ENCODE measurements around the gene IRF1. TPM values are rescaled to one million over a fixed set of nuclear protein-coding genes. Genes with fewer than 3 reads are reported as not detected.
"Not testable (repeated sequence)": the region's sequence is repeated elsewhere in the genome, so short reads cannot be mapped to it uniquely, and the experiment has no call there.

Gene IRF1
- total and polyA plus RNA-seq, 2 donors, result 34.7 to 47.7 TPM

DNA sequence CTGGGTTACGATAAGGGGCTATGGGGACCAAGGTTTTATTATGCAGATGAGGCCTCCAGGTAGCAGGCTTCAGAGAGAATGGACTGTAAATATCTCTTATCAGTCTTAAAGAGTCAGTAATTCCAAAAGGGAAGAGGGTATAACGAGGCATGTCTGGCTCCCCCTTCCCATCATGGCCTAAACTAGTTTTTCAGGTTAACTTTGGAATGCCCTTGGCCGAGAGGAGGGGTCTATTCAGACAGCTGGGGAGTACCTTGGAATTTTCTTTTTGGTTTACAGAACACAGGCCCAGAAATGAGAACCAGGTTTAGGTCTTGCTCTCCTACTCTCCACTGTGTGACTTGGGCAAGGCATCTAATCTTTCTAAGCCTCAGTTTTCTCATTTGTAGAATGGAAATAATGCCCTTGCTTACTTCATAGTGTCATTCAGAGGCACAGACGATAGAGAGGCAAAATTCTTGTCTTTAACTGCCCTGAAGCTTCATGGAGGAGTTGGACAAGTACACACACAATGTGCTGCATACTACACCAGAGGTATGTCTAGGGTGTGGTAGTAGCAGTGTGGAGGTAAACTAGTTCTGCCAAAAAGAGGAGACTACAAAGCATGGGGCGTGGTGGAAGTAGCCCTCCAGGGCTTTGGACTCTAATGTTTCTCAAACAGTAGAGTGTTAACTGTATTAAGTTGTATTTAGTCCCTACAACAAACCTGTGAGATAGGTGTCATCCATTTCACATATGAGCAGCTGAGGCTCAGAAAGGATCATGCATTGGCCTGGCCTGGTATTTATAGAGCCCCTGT is 45.5 kb downstream of the IRF1 start:
- Histone ChIP-seq H3K4me3 (ENCODE audit: low read length in 2 of 2) (no peak overlapping the region), H3K36me3 (ENCODE audit: control insufficient read depth in 2 of 2, insufficient read depth in 2 of 2, low read length in 1 of 2) (peaks cover 5 to 24% of the 10 kb centered on the region in 2 donors), H3K9me3 (ENCODE audit: control insufficient read depth in 2 of 2, insufficient read depth in 1 of 2, low read length in 1 of 2) (no peaks in the 10 kb centered on the region), H3K27ac (ENCODE audit: low read depth in 1 of 2, low read length in 1 of 2) (peak overlapping the region; percentile 50 to 74), H3K27me3 (ENCODE audit: control insufficient read depth in 2 of 2, insufficient read depth in 1 of 2, low read length in 1 of 2) (no peaks in the 10 kb centered on the region), H3K4me1 (ENCODE audit: control insufficient read depth in 2 of 2, insufficient read depth in 2 of 2, low read length in 2 of 2) (peaks cover 53 to 90% of the 10 kb centered on the region in 2 donors)
- WGBS, result 94% methylated on average over 5 of the region's 5 CpGs
- no peak for DNase-seq (ENCODE audit: low read depth in 6 of 9, low spot score in 9 of 9)

DNA sequence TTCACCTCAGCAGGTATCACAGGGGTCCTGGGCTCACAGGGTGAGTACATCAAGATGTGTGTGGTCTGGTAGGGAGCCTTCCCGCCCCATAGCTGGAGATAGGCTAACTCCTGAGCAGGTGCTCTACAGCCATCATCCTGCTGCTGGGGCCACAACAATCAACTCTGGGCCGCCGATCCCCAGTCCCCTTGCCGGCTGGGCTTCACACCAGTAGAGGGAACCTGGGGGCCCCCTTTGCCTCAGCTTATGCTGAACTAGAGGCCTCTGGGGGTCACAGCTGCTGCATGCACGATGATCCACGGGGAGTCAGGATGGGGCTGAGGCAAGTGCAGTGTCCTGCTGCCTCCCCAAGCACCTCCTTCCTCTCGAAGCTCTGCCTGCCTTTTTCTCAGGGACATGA is 46.5 kb downstream of the IRF1 start:
- H3K27ac ChIP-seq (ENCODE audit: low read depth in 1 of 2, low read length in 1 of 2), result peak overlapping the region; percentile 33 to 74

DNA sequence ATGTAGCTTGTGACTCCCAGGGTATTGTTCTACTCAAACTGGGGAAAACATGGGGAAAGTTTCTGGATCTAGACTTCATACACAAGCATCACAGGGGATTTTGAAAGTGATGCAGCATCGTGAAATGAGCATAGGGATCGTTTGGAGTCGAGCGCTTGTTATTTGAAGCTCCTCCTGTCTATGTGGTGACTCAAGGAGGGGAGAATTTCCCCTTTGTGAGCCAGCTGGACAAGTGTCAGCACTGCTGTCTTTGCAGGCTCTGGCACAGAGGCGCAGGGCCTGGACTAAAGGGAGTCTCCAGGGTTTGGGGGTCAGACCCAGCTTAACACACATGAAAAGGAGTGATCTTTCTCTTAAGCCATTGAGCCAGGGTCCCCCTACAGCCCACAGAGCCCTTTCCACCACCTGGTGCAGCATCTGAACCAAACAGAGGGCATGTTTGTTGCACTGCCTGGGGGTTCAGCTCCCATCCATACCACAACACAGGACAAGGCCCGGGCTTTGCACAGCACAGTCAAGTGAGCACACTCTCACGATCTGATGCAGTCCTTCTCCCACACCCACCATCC is 51.0 kb downstream of the IRF1 start:
- H3K36me3 ChIP-seq (ENCODE audit: control insufficient read depth in 2 of 2, insufficient read depth in 2 of 2, low read length in 1 of 2), result peaks cover 0 to 18% of the 10 kb centered on the region in 2 donors
- H3K27ac ChIP-seq (ENCODE audit: low read depth in 1 of 2, low read length in 1 of 2), result peak overlapping the region; percentile 78 to 86
- H3K4me1 ChIP-seq (ENCODE audit: control insufficient read depth in 2 of 2, insufficient read depth in 2 of 2, low read length in 2 of 2), result peaks cover 63 to 96% of the 10 kb centered on the region in 2 donors
- H3K4me3 ChIP-seq (ENCODE audit: low read length in 2 of 2), result no peak overlapping the region
- WGBS, result 36% methylated on average over 7 of the region's 7 CpGs
- no peaks in the 10 kb centered on the region for H3K27me3 ChIP-seq (ENCODE audit: control insufficient read depth in 2 of 2, insufficient read depth in 1 of 2, low read length in 1 of 2)
- H3K9me3 ChIP-seq (ENCODE audit: control insufficient read depth in 2 of 2, insufficient read depth in 1 of 2, low read length in 1 of 2), result no peaks in the 10 kb centered on the region
- peak in 3 of 9 donors; percentile 67 to 83 (median 71) for DNase-seq (ENCODE audit: low read depth in 6 of 9, low spot score in 9 of 9)

More for the DNA sequence above, 46.5 kb downstream of the IRF1 start:
- Histone ChIP-seq H3K4me3 (ENCODE audit: low read length in 2 of 2) (no peak overlapping the region), H3K9me3 (ENCODE audit: control insufficient read depth in 2 of 2, insufficient read depth in 1 of 2, low read length in 1 of 2) (no peaks in the 10 kb centered on the region), H3K4me1 (ENCODE audit: control insufficient read depth in 2 of 2, insufficient read depth in 2 of 2, low read length in 2 of 2) (peaks cover 61 to 92% of the 10 kb centered on the region in 2 donors), H3K36me3 (ENCODE audit: control insufficient read depth in 2 of 2, insufficient read depth in 2 of 2, low read length in 1 of 2) (peaks cover 0 to 18% of the 10 kb centered on the region in 2 donors), H3K27me3 (ENCODE audit: control insufficient read depth in 2 of 2, insufficient read depth in 1 of 2, low read length in 1 of 2) (no peaks in the 10 kb centered on the region)
- 15% methylated on average over 7 of the region's 7 CpGs for WGBS
- DNase-seq (ENCODE audit: low read depth in 6 of 9, low spot score in 9 of 9), result peak in 1 of 9 donors; percentile 63

DNA sequence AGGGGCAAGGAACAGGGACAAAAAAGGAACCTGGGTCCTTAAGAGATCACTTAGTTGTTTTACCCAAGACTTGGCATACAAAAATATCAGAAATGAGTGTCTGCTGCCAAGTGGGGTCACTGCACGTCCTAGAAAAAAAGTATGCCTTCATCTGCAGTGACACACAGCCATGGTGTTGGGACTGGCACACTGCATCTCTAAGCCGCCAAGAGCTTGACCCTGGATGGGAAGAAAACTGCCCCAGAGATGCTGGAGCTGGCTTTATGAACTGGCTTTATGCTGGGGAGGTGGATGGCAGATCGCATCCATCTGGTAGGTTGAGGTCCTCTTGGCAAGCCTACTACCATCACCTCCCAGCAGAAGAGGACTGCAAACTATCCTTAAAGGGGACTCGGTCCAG is 51.7 kb downstream of the IRF1 start:
- Histone ChIP-seq H3K4me3 (ENCODE audit: low read length in 2 of 2) (no peak overlapping the region), H3K9me3 (ENCODE audit: control insufficient read depth in 2 of 2, insufficient read depth in 1 of 2, low read length in 1 of 2) (no peaks in the 10 kb centered on the region), H3K4me1 (ENCODE audit: control insufficient read depth in 2 of 2, insufficient read depth in 2 of 2, low read length in 2 of 2) (peaks cover 58 to 94% of the 10 kb centered on the region in 2 donors), H3K36me3 (ENCODE audit: control insufficient read depth in 2 of 2, insufficient read depth in 2 of 2, low read length in 1 of 2) (peaks cover 0 to 15% of the 10 kb centered on the region in 2 donors), H3K27me3 (ENCODE audit: control insufficient read depth in 2 of 2, insufficient read depth in 1 of 2, low read length in 1 of 2) (no peaks in the 10 kb centered on the region), H3K27ac (ENCODE audit: low read depth in 1 of 2, low read length in 1 of 2) (peak overlapping the region; percentile 46 to 86)
- 85% methylated on average over 4 of the region's 4 CpGs for WGBS
- DNase-seq (ENCODE audit: low read depth in 6 of 9, low spot score in 9 of 9), result no peak

DNA sequence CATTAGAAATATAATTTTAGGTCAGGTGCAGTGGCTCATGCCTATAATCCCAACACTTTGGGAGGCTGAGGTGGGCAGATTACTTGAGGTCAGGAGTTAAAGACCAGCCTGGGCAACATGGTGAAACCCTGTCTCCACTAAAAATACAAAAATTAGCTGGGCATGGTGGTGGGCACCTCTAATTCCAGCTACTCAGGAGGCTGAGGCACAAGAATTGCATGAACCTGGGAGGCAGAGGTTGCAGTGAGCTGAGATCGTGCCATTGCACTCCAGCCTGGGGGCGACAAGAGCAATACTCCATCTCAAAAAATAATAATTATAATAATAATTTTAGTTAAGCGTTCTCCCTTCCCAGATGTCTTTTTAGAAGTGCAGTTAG is 52.3 kb downstream of the IRF1 start:
- WGBS, result 99% methylated on average over 3 of the region's 3 CpGs
- Histone ChIP-seq H3K27ac (ENCODE audit: low read depth in 1 of 2, low read length in 1 of 2) (peak overlapping the region; percentile 86 to 87), H3K4me1 (ENCODE audit: control insufficient read depth in 2 of 2, insufficient read depth in 2 of 2, low read length in 2 of 2) (peaks cover 56 to 87% of the 10 kb centered on the region in 2 donors)

DNA sequence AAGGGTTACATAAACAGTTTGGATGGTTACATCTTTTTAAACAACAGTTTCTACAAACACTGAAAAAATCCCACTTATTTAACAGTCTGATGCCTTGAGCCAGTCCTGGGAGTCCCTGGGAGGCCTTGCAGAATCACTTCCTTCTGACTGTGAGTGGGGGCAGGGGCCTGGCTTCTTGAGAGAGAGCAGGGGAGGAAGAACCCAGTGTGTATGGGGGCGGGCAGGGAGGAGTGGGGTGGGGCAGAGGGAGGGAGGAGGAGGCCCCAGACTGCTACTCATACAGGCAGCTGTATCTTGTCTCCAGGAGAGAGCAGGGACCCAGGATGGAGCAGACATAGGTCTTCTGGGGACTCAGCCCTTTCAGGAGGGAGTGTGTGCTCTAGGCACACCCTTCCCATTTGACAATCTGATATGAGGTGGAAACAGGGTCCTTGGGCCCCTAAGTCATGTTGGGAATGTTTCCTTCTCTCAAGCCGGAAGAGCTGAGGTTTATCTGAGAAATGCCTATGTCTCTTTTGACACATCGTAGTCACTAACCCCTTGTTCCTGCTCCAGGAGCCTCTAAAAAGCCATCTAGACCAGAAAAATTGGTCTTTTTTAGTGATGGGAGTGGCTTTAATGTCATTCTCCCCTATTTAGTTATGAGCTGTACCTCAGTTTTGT is 52.8 kb downstream of the IRF1 start:
- peak overlapping the region in 1 of 2 donors; percentile 11 for H3K4me3 ChIP-seq (ENCODE audit: low read length in 2 of 2)
- peak in 7 of 9 donors; percentile 72 to 94 (median 85) for DNase-seq (ENCODE audit: low read depth in 6 of 9, low spot score in 9 of 9)
- 25% methylated on average over 3 of the region's 3 CpGs for WGBS
- H3K27me3 ChIP-seq (ENCODE audit: control insufficient read depth in 2 of 2, insufficient read depth in 1 of 2, low read length in 1 of 2), result no peaks in the 10 kb centered on the region
- H3K4me1 ChIP-seq (ENCODE audit: control insufficient read depth in 2 of 2, insufficient read depth in 2 of 2, low read length in 2 of 2), result peaks cover 56 to 85% of the 10 kb centered on the region in 2 donors
- H3K36me3 ChIP-seq (ENCODE audit: control insufficient read depth in 2 of 2, insufficient read depth in 2 of 2, low read length in 1 of 2), result peaks cover 2 to 16% of the 10 kb centered on the region in 2 donors
- peak overlapping the region; percentile 86 to 87 for H3K27ac ChIP-seq (ENCODE audit: low read depth in 1 of 2, low read length in 1 of 2)
- H3K9me3 ChIP-seq (ENCODE audit: control insufficient read depth in 2 of 2, insufficient read depth in 1 of 2, low read length in 1 of 2), result no peaks in the 10 kb centered on the region

More for the DNA sequence above, 52.3 kb downstream of the IRF1 start:
- not testable (repeated sequence) for H3K4me3 ChIP-seq (ENCODE audit: low read length in 2 of 2); H3K9me3 ChIP-seq (ENCODE audit: control insufficient read depth in 2 of 2, insufficient read depth in 1 of 2, low read length in 1 of 2); DNase-seq (ENCODE audit: low read depth in 6 of 9, low spot score in 9 of 9); H3K27me3 ChIP-seq (ENCODE audit: control insufficient read depth in 2 of 2, insufficient read depth in 1 of 2, low read length in 1 of 2)
- H3K36me3 ChIP-seq (ENCODE audit: control insufficient read depth in 2 of 2, insufficient read depth in 2 of 2, low read length in 1 of 2), result peaks cover 0 to 11% of the 10 kb centered on the region in 2 donors

DNA sequence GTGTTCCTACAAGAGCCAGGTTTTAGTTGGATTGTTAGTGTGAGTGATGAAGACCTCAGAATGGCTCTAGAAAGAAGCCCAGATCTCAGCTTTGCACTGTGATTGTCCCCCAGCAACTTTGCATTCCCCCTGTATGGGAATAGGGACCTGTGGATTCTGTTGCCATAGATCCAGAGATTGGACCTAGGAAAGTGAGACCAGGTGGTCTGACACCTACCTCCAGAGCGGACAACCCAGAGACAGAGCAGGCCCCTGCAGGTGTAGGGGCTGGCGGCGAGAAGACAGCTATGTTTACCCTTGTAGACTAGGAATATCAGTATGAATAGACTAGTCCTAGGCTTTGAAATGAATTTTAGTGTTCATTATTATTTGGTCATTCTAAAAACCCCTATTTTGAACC is 53.6 kb downstream of the IRF1 start:
- Histone ChIP-seq H3K27me3 (ENCODE audit: control insufficient read depth in 2 of 2, insufficient read depth in 1 of 2, low read length in 1 of 2) (no peaks in the 10 kb centered on the region), H3K9me3 (ENCODE audit: control insufficient read depth in 2 of 2, insufficient read depth in 1 of 2, low read length in 1 of 2) (no peaks in the 10 kb centered on the region), H3K4me3 (ENCODE audit: low read length in 2 of 2) (no peak overlapping the region), H3K27ac (ENCODE audit: low read depth in 1 of 2, low read length in 1 of 2) (peak overlapping the region; percentile 80 to 86), H3K36me3 (ENCODE audit: control insufficient read depth in 2 of 2, insufficient read depth in 2 of 2, low read length in 1 of 2) (peaks cover 2 to 22% of the 10 kb centered on the region in 2 donors), H3K4me1 (ENCODE audit: control insufficient read depth in 2 of 2, insufficient read depth in 2 of 2, low read length in 2 of 2) (peaks cover 52 to 83% of the 10 kb centered on the region in 2 donors)
- DNase-seq (ENCODE audit: low read depth in 6 of 9, low spot score in 9 of 9), result no peak
- 92% methylated on average over 3 of the region's 3 CpGs for WGBS

DNA sequence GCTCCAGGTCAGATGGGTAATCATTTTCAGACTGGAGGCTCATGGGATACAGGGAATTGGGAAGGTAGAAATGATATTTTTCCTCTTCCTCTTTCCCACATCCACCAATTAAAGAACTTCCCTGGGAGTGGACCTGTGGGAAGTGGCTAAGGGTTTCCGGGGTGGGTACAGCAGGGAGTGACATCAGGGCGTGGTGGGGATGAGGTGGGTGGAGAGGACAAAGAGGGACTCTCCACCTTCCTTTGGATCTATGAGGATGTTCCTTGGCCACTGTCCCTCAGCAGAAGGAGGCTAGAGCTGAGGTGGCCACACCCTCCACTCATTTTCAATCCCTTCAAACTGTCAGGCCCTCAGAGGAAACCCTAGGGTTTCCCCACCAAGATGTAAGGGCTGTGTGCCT is 54.7 kb downstream of the IRF1 start:
- Histone ChIP-seq H3K4me1 (ENCODE audit: control insufficient read depth in 2 of 2, insufficient read depth in 2 of 2, low read length in 2 of 2) (peaks cover 49 to 82% of the 10 kb centered on the region in 2 donors), H3K27ac (ENCODE audit: low read depth in 1 of 2, low read length in 1 of 2) (peak overlapping the region in 1 of 2 donors; percentile 13), H3K36me3 (ENCODE audit: control insufficient read depth in 2 of 2, insufficient read depth in 2 of 2, low read length in 1 of 2) (peaks cover 2 to 25% of the 10 kb centered on the region in 2 donors), H3K27me3 (ENCODE audit: control insufficient read depth in 2 of 2, insufficient read depth in 1 of 2, low read length in 1 of 2) (no peaks in the 10 kb centered on the region), H3K9me3 (ENCODE audit: control insufficient read depth in 2 of 2, insufficient read depth in 1 of 2, low read length in 1 of 2) (no peaks in the 10 kb centered on the region), H3K4me3 (ENCODE audit: low read length in 2 of 2) (no peak overlapping the region)
- 87% methylated on average over 2 of the region's 2 CpGs for WGBS
- peak in 1 of 9 donors; percentile 13 for DNase-seq (ENCODE audit: low read depth in 6 of 9, low spot score in 9 of 9)

DNA sequence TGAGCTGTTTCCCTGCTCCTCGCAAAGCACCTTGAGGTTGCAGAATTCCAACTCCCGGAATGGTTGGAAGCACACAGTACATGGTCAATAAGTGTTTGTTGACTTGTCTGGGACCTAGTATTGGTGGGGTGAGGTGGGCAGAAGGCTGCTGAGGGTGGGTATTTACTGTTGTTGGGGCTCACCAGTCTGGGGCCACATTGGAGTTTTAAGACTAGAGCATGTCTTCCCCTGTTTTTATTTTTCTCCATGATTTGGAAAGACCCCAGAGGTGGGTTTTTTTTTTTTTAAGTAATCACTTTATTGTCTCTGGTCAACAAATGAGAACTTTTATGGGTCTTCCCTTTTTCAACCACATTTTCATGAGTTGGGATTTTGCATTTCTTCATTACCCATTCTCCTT is 55.1 kb downstream of the IRF1 start:
- WGBS, result 100% methylated on average over 2 of the region's 2 CpGs
- Histone ChIP-seq H3K27me3 (ENCODE audit: control insufficient read depth in 2 of 2, insufficient read depth in 1 of 2, low read length in 1 of 2) (no peaks in the 10 kb centered on the region), H3K4me1 (ENCODE audit: control insufficient read depth in 2 of 2, insufficient read depth in 2 of 2, low read length in 2 of 2) (peaks cover 47 to 84% of the 10 kb centered on the region in 2 donors), H3K4me3 (ENCODE audit: low read length in 2 of 2) (no peak overlapping the region), H3K9me3 (ENCODE audit: control insufficient read depth in 2 of 2, insufficient read depth in 1 of 2, low read length in 1 of 2) (no peaks in the 10 kb centered on the region), H3K36me3 (ENCODE audit: control insufficient read depth in 2 of 2, insufficient read depth in 2 of 2, low read length in 1 of 2) (peaks cover 2 to 25% of the 10 kb centered on the region in 2 donors), H3K27ac (ENCODE audit: low read depth in 1 of 2, low read length in 1 of 2) (peak overlapping the region in 1 of 2 donors; percentile 28)
- no peak for DNase-seq (ENCODE audit: low read depth in 6 of 9, low spot score in 9 of 9)

All from thymus (tissue), 11 donors.